Body of pancreas (tissue), 4 donors: ENCODE results near the gene CHIT1.

ENCODE experiments used
- CTCF ChIP-seq, 7 experiments: fragments of 450-650 bp in 4 of 7; fragments of 200-600 bp in 3 of 7; sonication (generic) in 3 of 7; IDR thresholded peaks; one replicate each; pipeline ENCODE4 v1.5.1; 2016 to 2019; ENCODE audit warnings: antibody characterized with exemption in 7 of 7
- POLR2A ChIP-seq, 3 donors: fragments of 450-650 bp; IDR thresholded peaks; one replicate each; pipeline ENCODE4 v1.6.1; 2016; ENCODE audit warnings: antibody characterized with exemption in 3 of 3, mild to moderate bottlenecking in 2 of 3

- no peak for TF ChIP-seq POLR2A (IDR thresholded peaks at IDR 0.05)
- TF ChIP-seq CTCF (IDR thresholded peaks at IDR 0.05): no peak
Observed at GRCh38 chr1:203207751-203208150, 21.7 kb downstream of the CHIT1 start.
